CMK (cell line): ENCODE measurements around the gene LMAN1L.

ENCODE experiments used
- DNase-seq: peaks from one replicate; pipeline ENCODE4 v3.0.0-alpha.2; 2010; ENCODE audit warnings: low read depth

The LMAN1L gene

DNA sequence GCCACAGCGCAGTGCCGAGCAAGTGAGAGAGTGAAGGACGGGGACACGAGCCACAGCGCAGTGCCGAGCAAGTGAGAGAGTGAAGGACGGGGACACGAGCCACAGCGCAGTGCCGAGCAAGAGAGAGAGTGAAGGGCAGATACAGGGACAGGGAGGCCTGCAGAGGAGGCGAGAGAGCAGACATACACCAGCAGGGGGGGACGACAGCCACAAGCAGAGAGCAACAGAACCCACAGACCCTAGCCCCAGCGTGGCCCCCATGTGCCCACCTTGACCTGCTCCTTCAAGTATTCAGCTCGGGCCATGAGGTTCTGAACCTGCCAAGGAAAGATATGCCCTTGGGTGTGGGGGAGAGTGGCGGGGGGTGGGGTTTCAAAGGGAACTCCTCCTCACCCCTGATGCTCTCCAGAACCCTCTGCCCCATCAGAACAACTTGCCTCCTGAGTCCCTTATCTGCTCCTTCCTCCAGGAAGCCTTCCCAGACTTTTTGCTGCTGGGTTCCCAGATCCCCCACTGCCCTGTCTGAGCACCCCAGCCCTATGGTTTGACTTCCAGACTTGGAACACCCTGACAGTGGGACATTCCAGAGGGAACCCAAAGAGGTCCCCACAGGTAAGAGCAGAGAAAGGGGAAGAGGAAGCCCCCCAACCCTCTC, 25.0 kb downstream of the LMAN1L start:
- no peak for DNase-seq

DNA sequence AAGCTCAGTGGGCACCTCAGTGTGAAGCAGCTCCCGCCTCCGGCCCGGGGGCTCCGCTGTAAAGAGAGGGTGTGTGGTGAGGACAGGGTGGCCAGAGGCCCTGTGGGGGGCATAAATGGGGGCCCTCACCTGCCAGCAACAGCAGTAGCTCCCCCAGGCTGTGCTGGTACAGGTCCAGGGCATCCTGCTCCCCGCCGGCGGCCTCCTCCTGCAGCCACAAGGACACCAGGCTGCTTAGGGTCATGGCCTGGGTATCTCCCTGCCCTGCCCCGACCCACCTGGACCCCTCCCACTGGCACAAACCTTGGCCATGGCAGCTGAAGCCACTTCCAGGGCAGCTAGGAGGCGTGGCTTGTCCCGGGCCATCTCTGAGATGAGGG, 25.5 kb downstream of the LMAN1L start:
- DNase-seq = no peak

DNA sequence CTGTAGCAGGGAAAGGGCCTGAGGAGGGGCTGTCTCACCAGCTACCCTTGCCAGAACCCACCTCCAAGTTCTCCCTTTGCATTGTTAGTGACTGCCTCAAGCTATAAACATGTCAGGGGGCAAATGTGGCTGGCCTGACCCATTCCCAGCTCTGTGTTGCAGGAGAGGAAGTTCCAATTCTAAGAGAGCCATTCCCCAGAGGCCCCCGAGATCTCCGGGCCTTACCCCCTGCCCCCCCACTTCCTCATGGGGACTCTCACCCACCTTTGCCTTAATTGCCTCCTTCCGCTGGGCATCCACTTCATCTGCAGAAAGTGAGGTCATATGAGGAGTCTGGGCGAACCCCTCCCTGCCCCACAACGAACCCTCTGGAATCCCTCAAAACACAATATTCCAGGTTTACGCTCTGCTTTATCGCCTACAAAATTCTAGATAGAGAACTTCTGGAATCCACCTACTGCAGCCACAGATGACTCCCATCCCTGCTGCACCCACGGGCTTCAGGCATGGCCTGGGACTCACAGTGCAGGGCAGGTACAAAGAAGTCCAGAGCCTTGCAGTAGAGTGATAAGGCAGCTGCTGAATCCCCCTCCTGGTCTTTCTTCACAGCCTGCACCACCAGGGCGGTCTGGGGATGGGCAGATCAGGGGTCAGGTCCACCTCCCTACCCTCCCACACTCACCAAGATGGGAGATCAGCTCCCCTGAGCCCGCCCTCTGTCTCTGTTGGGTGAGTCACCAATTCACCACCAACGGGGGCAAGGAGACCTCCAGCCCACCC, 26.3 kb downstream of the LMAN1L start:
- no peak for DNase-seq

DNA sequence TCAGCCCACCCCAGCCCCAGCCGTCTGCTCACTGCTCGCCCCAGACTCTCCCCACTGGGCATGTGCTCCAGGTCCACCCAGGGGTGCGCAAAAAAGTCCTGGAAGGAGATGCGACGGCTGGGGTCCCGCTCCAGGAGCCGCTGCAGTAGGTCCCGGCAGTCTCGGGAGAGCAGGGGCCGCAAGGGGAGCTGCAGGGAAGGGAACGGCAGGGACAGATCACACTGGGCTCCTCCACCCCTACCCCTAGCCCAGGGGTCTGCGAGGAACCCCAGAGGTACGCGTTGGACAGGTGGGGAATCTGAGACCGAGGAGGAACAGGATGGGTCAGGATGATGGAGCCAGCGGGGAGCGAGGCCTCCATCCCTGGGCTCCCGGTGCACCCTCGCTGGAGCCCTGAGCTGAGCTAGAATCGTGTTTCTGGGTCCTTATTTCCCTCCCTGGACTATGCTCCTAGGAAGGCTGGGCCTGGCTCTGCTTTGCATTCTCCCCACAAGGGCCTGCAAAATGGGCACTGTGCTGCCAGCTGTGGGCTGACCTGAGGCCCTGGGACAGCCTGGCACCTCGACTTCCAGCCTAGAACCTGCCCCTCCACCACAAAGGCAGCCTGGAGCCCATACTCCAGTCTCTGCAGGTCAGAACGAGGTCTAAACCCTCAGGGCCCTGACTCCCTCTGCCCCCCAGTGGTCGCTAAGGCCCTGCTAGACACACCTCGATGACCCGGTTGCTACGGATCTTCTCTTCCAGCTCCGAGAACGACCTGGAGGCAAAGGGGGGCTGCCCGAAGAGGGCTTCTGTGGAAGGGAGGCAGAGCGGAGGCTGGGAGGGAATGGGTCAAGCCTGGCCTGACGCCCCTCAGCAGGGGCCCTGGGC, 27.1 kb downstream of the LMAN1L start:
- no peak for DNase-seq

DNA sequence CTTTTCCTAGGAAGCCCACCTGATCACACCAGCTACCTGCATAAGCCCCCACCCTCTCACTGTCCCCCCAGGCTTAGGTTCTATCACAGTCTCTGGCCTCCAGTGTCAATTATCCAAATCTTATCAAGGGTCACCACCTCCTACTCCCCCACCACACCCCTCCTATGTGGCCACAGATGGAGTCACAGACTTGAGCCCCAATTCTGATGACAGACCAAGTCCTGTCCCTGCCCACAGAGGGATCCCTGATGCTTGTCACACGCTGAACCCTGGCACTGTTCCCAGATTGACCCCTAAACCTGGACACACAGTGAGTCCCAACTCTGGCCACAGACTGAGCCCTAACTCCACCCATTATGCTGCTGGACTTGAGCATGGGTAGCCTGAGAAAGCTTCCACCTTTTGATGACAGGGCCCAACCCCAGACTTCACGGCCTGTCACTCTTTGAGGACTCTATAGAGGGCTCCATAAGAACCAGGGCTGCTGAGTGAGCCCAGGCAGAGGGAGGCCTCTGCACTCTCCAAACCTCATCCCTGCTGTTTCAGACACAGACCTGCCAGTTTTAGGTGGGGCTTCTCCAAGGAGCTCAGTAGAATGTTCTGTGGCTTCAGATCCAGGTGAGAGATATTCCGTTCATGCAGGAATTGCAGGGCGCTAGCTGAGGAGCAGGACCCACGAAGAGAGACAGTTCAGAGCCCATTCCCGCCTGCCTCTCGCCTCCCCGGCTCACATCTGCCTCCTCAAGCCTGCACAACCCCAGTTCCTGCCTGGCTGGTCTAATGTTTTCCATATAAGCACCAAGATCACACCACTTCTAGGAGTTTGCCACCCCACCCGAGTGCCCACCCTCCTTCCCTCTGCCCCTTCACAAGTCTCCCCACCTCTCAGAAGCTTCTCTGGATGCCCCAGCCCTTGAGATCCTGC, 28.5 kb downstream of the LMAN1L start:
- DNase-seq = peak; percentile 58

DNA sequence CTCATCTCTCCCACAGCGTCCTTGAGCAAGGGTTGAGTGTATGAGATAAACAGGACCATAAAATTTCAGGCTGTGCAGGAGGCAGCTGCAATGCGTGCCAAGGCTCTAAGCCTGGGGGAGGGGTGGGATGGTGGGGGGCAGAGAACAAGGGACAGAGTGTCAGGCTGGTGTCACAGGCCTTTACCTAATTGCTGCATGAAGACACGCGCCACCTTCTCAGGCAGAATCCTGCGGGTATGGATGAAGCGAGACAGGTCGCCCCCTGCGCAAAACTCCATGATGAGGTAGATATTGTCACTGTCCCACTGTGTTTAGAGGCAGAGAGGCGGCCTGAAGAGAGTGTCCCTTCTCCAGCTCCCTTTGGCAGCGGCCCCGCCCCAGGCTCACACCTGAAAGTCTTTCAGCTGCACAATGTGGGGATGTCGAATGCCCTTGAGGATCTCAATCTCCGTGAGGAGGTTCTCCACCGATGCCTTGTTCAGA, 29.3 kb downstream of the LMAN1L start:
- no peak for DNase-seq

DNA sequence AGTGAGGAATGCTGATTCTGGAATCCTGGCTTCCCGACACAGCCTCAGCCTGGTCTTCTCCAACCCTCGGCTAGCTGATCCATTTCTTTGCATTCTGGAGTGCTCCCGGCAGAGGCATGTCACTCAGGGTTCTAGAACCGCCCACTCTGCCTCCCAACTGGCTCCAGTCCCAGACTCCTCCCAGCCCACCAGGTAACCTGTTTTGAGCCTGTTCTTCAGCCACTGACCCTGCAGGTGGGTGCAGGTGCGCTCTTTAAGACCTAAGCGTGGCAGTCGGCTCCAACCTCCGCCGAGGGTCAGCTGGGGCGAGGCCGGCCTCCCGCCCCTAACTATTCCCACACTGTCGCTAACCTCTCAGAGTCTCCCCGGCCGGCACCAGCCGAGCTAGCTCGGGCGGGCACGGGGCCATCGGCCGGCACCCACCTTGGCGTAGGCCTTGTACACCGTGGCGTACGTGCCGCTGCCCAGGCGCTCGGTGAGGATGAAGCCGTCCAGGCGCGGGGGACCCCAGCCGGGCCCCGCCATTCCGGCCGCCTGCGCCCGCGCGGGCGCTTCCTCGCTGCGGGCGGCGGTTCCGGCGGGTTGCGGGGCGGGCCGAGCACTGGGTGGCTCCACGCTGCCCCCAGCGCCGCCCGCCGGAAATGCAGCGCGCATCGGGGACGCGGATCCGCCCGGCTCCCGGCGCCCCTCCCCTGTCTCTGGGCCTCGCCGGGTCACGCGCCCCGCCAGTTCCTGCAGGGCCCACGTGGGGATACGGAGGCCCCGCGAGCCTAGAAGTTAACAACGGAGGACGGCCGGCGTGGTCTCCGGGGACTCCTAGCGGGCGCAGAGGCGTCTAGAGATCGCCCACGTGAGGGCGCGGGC, 30.2 kb downstream of the LMAN1L start, which contains the start of gene ULK3:
Gene ULK3, minus strand, starts transcription at position 576 of the 864 bp plus-strand sequence. Its CDS starts 51 bp downstream, at position 525.
- DNase-seq = peak; percentile 88

DNA sequence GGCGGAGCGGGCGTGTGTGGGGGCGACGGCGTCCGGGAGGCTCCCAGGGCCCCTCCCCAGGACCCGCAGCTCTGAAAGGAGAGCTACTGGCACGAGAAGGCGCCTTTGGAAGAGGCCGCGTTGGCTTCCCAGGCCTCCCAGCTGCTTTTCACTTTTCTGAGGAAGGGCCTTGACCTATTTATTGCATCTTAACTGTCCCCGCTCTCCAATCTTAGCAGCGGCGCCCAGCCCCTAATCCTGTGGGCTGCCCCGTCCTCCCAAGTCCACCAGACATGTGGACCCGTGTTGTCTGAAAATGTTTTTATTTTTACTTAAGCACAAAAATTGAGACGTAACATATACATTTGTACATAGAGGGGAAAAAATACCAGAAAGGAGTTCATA, 30.8 kb downstream of the LMAN1L start:
- DNase-seq = no peak

DNA sequence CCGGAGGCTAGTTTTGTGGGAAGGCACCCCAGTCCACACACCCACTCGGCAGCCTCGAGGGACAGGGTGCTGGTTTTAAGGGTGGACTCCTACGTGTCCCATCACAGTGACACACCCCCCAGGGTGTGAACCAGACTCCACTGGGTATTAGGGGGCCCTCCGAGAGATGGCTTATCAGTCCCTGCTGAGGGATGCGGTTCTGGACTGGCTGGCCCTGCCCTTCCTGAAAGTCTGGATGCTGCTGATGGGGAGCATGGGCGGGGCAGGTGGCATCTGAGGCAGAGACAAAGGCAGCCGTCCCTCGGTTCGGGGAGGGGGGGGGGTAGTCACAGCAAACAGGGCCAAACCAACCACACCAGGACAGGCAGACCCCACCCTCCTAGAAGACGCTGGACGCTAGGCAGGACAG, 31.3 kb downstream of the LMAN1L start:
- peak; percentile 95 for DNase-seq

DNA sequence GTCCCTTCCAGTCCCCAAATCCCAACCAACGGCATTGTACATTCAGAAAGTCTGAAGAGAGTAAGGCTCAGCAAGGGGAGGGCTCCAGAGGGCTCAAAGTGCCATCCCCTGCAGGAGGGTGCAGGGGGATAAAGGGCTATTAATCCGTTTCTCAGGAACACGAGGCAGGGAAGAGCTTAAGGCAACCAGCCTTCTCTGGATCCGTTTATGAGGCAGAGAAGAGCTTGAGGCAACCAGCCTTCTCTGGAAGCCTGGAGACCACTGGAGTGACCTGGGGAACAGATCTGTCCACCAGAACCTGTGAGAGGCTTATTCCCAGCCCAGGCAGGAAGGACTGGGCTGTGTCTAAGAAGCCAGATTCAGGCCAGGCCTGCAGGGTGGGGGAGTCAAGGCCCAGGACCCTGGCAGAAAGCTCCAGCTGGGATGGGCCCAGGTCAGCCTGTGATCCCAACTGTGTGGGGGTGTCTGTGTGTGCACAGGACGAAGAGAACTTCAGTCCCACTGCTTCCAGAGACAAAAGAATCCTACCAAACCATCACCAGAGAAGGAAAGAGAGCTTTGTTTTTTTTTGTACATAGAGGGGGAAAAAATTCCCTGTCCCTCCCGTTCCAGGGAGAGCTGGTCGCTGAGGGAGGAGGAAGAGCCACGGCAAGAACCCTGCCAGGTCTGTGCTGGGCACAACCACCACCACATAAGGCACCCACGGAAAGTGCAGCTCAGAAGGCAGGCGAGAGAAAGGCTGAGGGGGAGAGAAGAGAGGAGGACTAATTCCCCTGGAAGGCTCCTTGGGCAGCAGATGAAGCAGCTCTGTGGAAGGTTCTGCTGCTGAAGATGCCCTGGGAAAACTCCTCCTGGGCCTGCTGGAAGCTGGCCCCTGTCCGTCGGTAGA, 31.9 kb downstream of the LMAN1L start:
- DNase-seq = no peak

DNA sequence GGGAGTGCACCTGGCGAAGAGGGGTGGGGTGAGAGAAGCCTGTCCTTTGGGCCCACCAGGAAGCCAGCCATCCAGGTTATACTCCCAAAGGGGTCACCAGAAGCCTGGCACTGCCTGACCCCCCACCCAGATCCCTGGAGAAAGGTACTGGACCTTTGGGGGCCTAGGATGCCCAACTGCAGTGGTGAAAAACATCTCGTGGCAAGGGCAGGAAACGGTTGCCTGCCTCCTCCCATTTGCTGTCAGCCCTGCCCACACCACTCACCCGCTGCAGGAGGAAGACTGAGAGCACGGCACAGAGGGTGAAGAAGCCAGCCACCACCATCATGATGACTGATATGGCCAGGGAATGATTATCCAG, 32.6 kb downstream of the LMAN1L start:
- DNase-seq = peak; percentile 58

DNA sequence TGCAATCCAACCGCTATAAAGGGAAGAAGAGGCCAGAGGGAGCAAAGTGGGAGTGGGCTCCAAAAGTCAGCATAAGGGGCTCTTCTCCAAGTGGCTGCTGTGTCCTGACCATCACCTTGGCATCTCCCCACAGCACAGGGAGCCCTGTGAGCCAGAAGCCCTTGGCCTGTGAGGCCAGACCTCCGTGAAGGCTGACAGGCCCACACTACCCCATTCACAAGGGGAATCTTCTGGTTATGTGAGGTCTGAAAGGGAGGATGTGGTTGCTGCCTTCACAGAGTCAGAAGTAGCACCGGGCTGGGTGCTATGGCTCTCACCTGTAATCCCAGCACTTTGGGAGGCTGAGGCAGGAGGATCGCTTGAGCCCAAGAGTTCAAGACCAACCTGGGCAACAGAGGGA, 32.9 kb downstream of the LMAN1L start:
- DNase-seq = no peak

DNA sequence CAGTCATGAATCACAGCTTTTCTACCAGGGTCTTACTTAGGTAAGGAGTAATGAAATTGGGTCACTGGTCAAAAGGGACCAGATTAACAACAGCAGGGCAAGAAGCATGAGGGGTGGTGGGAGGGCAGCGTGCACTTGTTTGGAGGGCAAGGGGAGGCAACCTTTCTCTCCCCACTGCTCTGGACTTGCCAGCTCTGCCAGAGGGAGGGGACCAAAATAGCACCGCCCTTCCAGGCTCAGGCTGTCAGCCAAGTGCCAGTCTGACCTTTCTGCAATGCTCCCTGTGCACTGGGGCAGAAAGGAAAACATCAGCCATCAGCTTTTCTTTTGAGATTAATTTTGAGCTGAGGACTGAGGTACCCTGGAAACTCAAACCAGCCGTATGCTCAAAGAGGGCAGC, 34.8 kb downstream of the LMAN1L start:
- no peak for DNase-seq

DNA sequence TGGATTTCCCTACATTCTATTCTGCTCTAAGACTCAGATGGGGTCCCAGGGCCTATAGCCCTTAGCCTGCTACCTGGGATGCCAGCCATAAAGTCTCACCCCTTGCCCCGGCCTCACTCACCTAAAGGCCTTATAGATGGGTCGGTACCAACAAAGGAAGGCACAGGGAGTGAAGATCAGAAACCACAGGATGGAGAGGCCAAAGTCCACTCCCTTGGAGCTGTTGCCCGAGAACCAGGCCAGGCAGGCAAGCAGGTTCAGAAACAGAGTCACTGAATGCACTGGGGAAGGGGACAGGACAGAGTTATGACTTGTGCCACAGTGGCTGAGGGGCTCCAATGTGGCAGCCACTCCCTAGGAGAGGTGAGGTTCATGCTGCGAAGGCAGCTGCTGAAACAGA, 37.8 kb downstream of the LMAN1L start:
- no peak for DNase-seq

DNA sequence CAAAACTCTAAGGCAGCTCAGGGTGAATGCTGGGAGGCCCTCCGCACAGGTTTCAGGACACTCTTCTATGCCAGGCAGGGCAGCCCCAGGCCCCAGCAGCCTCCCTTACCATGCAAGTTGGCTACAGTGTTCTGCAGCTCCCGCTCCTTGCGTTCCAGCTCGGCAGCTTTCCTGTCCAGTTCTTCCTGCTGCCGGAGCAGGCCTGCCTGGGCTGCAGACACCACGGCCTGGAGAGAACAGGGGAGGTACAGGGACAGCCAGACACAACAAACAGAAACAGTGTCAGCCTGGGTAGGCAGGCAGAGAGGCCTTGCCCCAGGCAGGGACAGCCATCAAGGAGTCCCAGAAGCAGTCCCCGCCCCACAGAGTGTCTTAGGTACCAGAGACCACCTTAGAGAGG, 39.3 kb downstream of the LMAN1L start:
- DNase-seq = no peak

DNA sequence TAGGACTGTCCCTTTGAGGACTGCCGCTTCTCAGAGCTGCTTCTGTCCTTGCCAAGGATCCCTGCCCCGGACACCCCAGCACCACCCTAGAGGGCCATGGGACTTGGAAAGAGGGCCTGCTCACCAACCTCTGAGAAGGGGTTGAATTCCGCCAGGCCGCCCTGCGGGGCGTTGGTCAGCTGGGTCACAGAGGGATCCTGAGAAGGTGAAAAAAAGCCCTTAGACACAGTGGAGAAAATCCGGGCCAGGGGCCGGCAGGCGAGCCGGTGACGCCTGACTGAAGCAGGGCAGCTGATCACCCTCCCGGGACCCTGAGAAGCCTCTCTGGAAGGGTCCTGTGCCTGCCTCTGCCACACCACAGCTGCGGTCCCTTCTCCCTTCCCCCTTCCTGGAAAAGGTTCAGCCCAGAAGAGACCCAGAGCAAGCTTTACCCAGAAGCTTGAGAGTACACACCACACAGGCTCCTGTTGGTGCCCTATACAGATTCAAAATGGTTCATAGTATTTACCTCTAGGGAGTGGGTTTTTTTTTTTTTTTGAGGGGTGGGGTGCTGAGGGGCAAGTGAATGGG, 41.9 kb downstream of the LMAN1L start:
- no peak for DNase-seq

DNA sequence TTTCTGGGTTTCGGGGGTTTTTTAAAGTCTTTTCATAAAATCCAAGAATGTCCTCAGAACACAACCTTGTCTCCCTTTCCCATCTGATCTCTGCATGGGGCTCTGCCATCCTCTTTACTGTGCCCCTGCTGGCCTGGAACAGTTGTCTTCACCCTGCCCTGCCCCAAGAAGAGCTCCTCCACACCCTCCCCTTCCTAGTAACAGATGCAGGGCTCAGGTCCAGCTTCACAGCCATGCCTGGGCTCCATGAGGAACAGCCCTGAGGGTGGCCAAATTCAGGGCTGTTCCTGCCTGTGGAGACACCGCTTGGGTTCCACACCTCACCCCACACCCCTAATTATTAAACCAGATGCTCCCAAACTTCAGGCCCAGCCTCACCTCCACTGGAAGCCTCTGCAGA, 43.2 kb downstream of the LMAN1L start:
- no peak for DNase-seq

DNA sequence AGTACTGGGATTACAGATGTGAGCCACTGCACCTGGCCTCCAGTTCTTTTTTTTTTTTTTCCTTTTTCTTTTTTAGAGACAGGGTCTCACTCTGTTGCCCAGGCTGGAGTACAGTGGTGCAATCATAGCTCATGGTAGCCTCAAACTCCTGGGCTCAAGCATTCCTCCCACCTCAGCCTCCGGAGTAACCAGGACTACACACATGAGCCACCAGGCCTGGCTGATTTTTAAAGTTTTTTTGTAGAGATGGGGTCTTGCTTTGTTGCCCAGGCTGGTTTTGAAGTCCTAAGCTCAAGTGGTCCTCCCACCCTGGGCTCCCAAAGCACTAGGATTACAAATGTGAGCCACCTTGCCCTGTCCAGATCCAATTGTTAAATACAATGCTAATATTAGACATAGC, 43.9 kb downstream of the LMAN1L start:
- no peak for DNase-seq

DNA sequence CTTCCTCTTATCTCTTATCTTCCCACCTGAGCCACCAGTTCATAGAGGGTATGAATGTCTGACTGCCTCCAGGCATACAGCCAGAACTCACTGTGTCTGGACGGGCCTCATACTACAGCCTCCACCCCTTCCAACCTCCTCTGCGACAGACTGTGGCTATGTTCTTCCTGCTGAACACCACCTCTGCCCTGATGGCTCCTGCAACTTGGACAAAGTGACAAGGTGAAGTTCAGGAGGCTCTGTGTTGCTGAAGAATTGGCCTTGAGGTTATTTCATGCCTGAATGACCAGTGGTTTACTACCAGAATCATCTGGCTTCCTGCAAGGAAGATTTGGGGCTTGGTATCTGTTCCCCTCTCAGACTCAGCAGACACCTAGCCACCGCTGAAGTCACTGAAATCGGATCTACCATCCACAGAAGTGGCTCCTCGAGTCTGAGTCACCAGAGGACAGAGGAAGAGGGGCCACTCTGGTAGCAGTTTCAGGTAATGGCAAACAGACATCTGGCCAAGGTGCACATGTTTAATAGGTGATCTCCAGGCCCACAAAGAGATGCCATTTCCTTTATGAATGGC, 44.5 kb downstream of the LMAN1L start:
- DNase-seq = no peak
